HG02571 (cell line): ENCODE results near the gene SCLT1.

Experiments used
- ATAC-seq: cut with Tn5 transposase; IDR thresholded peaks from one replicate; pipeline ENCODE4 v1.9.1; 2021; ENCODE audit warnings: mild to moderate bottlenecking, moderate library complexity; ENCODE audit not compliant: unreplicated experiment

Gene SCLT1

DNA sequence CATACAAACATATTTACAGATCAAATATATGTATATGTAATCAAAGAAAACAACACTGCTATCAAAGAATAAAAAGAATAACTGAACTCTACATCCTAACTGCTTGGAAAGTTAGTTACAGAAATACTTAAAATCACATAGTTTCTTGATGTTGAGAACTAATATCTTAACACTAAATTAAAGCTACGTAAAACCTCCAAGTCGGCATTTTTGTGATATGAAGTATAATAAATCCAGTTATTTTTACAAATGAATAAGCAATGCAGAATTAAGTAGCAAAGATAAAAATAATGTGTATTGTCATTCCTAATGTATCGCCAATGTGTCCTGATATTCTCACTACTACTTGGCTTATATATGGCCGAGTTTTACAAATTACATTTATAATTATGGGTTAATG, 215.4 kb downstream of the SCLT1 start:
- ATAC-seq = no peak

DNA sequence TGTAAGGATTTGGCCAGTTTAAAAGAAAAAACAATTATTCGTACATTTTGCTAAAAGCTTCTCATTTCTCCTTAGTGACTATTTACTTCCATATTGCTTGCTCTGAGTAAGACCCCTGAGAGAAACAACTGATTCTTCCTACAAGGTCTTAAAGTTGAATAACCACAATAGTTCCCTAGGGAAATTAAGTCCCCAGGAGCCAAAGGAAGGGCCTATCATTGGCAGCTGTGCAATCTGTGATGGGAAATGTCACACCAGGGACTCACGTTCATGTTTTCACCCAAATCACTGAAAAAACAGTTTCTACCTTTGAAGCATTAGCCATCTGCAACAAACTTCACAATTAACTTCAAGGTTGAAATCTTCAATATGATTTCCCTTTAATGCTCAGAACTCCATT, 217.1 kb downstream of the SCLT1 start:
- ATAC-seq = no peak

DNA sequence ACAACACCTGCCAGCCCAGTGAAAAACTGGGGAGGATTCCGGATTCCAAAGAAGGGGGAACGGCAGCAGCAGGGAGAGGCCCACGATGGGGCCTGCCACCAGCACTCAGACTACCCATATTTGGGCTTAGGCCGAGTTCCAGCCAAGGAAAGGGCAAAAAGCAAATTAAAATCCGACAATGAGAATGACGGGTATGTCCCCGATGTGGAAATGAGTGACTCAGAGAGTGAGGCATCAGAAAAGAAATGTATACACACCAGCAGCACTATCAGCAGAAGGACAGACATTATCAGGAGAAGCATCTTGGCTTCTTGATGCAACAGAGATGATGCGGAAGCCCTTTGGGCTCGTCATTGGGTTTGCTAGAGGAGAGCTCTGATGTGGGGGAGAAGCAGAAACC, 221.4 kb downstream of the SCLT1 start:
- no peak for ATAC-seq

DNA sequence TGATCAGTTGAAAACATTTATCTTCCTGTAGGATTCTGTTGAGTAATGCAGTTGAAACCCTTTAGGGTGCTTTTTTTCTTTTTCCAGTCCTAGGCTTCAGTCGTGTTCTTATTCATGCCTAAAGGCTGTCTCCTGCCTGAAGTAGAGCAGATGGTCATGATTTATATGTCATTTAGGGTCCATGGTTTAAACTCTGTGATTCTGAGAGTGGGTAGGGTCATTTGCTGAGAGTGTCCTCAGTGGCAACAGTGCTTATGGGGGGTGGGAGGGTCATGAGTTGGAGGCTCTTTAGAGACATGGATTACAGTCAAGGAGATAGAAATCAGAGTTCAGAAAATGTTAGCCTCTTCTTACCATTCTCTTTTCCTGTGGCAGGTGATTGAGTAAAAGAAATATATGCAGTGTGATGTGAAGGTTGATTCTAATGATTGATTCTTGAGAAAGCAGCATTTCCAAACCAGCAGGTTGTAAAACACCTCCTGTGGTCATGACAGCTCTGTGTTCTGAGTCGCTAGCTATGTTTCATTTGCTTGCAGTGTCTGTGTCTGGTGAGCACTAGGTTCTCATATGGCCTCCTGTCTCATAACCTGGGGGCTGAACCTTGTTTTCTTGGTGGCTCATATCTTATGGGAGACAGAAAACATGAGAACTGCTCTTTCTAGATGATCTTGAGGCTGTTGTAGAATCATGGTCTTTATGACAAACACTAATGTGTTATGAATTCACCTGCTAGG, 223.4 kb downstream of the SCLT1 start:
- ATAC-seq = no peak

DNA sequence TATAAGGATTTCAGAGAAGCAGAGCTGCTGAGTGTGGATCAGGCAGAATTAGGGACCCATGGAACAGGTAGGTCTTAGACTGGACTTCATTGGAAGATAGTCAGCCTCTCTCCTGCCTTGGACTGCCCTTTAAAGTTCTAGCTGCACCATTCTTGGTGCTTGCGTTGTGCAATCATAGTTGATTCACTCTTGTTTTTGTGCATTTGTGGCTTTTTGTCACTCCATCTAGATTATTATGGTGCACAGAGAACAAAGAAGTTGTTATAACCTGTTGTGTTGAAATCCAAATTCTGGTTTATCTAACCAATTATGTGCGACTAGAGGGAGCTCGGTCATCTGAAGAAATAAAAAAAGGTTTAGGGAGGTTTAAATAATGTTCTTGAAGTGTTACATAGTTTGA, 224.6 kb downstream of the SCLT1 start:
- no peak for ATAC-seq

DNA sequence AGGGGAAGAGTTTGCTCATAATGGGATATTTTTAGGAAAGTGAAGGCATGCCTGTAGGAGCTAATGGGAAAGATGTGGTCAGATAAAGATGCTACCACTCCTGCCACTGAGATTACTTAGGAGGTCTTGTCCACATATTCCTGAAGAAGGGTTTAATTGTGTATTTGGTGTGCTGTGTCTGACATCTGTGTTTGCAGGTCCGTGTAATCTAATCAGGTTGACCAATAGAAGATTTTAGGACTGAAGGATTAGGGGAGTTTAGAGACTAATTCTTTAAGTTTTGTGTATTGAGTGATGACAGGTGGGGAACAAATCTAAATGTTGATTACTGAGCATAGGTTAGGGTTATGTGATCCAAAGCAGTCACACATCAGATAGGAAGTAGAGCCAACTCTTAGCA, 226.6 kb downstream of the SCLT1 start:
- ATAC-seq = no peak

DNA sequence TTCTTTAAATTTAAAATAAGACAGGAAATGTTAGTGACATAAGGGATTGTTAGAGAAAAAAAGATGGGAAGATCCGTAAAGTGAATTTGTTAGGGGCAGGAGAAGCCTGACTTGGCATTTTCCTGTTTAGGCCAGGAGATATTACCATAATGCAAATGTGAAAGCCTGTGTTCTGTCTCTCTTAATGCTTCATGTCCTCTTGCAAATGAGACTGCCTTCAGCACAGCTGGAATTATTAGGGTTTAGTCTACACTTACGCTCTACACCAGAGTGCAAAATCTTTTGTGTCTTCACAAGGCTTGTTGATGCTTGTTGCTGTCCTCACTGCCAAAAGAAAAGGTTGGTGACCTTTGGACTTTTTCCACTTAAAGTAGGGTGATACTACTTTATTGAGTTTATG, 227.1 kb downstream of the SCLT1 start:
- ATAC-seq = no peak

DNA sequence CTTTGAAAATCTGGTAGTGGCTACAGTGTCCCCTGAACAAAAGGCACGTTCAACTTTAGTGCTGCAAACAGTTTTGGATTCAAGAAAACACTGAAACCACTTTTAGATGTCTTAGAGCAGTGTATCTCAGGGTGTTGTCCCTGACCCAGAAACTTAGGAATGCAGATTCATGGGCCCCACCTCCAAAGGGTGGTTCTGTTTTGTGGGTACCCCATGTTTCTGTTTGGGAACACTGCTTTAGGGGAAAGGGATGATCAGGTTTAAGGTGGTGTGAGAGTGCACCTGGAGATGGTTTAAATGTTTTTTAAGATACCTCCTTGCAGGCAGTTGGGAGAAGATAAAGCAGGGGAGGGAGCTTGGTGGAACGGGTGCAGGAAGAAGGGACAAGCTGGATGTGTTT, 228.2 kb downstream of the SCLT1 start:
- ATAC-seq = no peak

DNA sequence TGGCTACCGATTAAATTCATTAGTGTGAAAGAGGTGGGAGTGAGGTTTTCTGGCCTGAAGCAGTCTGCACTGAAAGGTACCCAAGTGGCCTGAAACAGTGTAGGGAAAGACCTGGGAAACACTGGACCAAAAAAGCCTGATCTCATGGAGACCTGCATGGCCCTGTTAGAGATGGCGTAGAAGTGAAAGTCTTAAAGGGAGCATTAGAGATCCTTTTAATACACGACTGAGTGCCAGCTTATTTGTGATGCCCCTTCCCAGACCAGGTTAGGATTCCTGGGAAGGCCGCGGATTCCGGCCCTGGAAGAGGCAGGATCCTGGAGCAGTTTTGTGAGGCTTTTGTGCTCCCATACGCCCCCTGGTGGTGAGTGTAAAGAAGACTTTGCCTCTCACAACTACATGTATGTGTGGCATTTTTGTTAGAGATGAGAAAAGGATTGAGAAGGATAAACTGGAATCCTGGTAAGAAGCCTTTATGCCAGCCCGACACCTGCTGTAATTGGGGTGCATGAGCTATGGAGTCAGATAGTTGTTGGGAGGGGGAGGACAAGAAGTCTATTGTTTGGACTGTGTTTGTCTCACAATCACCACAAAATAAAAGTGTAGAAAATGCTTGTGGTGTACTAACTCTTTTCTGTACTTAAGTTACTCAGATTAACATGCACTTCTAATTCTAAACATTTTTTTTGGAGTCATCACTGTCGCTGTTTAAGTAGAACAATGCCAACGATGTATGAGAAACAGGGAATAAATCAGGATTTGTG, 229.8 kb downstream of the SCLT1 start:
- ATAC-seq = peak; percentile 25

DNA sequence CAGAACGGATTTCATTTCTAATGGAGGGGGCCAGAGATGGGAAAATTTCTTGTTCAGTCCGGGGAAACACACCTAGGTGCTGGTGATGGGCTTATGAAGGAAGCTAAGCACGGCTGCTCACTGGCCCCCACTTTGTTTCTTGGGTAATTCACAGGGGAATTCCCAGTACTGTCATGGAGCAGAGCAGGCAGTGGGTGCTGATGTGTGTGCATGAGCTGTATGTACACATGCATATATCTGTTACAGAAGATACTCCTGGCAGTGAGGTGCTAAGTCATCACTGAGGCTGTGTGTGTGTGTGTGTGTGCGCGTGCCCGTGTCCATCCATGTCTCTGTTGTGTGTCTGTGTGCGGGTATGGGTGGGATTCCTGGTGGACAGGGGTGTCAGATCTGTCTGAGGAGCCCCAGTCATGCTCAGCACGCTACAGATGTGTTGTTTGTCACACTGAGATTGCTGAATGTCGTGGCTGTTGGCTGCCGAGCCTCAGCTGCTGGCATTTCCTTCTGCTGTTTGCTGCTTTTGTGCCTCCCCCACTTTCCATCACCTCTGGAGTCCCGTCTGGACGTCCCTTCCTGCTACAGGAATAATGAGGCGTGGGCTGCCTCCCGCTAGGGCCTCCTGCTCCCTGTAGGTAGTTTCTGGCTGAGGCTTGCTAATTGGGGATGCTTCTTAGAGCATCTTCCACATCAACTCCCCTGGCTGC, 230.6 kb downstream of the SCLT1 start:
- ATAC-seq = peak; percentile 65

DNA sequence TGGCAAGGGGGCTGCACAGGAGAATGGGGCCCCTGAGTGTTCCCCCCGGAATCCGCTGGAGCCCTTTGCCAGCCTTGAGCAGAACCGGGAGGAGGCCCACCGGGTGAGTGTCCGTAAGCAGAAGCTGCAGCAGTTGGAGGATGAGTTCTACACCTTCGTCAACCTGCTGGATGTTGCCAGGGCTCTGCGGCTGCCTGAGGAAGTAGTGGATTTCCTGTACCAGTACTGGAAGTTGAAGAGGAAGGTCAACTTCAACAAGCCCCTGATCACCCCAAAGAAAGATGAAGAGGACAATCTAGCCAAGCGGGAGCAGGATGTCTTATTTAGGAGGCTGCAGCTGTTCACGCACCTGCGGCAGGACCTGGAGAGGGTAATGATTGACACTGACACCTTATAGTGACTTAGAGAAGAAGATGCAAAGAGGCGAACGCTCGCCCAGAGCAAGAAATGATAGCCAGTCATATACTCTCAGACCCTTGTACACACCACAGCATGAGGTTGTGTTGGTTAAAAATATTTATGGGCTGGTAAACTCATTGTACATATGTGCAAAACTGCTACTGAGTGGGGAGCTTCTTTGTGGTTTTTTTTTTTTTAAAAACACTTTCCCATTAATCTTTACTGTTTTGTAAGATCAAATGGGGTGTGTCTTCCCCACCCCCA, 231.4 kb downstream of the SCLT1 start:
- peak; percentile 12 for ATAC-seq

DNA sequence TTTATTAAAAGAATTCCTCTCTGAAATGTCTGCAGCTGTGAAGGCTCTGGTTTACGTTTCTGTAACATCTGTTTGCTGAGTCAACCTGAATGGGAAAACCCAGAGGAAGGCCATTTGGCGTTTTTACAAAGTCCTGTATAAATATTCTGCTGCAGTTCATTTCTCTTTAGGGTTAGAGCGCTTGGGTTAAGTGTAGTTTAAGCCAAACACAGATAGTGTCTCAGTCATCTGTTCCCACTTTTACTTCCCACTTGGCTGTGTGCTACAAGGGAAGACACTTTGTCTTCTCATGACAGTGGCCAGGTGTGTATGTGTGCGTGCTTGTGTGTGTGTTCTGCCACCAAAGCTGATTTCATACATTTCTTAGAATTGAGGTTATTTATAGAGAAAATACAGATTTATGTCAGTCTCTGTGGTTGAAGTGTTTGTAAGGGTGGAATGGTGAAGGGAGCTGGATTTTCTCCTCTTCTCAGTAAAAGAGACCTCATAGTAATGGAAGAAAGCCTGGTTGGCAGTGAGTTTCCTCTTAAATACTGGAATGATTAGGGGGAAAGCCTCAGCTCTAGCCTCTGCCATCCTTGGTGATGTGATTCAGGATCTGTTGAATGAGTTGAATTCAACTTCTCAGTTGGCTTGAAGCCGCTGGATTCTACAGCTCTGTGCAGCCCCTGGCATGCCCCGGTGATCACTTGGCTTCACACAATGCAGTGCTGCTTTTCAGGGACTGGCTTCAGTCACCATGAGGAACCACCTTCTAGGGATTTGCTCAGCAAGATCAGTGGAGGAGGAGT, 233.3 kb downstream of the SCLT1 start:
- no peak for ATAC-seq

DNA sequence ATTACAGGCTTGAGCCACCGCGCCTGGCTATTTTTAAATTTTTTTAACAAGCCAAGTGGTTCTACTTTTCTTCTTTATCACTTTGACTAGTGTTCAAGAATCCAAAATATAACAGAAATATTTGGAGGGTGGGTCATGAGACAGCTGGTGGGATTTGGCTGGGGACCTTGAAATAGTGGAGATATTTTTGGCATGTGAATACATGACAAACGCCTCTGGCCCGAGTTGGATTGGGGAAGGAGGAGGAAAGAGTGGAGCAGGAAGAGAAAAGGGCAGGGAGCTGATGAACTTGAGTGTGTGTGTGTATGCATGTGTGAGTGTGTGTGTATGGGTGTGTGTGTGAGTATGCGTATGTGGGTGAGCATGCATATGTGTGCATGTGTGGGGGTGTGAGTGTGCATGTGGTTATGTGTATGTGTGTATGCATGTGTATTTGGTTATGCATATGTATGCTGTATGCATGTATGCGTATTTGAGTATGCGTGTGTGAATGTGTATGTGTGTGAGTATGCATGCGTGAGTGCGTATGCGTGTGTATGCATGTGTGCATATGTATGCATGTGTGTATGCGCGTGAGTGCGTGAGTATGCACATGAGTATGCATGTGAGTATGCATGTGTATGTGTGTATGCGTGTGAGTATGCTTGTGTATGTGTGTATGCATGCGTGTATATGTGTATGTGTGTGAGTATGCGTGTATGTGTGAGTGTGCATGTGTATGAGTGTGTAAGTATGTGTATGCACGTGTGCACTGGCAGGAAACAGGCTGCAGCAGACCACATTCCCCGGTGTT, 234.3 kb downstream of the SCLT1 start:
- no peak for ATAC-seq

DNA sequence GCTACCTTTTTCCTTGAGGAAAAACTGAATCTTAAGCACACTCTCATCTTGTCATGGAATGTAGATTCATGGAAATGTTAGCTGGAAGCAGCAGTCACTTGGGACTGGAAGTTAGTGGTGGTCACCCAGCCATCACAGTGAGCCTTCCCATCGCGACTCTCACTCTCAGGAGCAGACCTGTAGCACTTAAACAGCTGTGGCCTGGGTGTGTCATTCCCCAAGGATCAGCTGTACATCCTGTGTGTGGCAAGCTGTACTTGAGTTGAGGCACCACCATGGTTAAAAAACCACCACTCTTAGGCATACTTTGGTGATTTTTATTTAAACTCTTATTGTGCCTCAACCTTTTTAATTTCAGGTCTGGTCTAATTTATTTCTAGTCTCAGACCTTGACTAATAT, 237.1 kb downstream of the SCLT1 start:
- ATAC-seq = no peak

DNA sequence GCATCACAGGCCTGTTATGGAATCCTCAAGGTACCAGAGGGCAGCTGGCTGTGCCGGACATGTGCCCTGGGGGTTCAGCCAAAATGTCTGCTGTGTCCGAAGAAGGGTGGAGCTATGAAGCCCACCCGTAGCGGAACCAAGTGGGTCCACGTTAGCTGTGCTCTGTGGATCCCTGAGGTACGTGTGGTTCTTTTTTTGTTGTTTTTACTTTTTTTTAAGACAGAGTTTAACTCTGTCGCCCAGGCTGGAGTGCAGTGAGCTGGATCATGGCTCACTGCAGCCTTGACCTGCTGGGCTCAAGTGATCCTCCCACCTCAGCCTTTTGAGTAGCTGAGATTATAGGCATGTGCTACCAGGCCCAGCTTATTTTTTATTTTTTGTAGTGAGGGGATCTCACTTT, 237.7 kb downstream of the SCLT1 start:
- no peak for ATAC-seq

DNA sequence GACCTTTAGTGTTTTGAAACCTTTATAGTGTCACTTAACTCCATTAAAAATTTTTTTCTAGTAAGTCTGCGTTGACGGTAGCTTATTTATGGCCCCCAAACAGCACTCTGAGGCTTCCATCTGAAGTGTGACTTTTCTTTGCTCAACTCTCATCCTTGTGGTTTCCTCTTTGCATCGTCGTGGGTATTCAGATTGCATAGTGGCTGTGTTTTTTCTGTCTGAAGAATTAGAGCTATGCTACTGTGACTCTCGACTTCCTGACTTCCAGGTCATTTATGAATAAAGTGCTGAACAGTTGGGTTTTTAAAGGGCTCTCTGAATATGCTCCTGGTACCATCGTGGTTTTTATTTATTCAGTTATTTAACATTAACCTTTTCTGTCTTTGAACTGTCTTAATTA, 238.9 kb downstream of the SCLT1 start:
- no peak for ATAC-seq

DNA sequence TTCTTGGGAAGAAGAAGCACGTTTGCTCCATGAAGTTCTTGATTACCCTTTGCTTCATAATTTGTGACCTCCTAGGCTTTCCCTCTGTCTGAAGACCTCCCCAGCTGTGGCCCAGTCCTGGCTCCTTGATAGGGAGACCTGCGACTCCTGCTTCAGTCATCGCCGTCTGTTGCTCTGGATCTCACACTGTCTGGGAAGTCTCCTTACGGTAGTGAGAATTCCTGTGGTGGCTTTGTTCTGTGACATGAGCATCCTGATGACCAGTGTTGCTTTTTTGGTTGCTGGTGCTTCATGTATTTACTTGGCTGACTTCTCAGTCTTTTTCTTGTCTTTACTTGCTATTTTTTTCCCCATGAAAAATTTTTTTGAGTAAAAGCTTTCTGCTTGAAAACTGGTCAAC, 239.6 kb downstream of the SCLT1 start:
- ATAC-seq = no peak

DNA sequence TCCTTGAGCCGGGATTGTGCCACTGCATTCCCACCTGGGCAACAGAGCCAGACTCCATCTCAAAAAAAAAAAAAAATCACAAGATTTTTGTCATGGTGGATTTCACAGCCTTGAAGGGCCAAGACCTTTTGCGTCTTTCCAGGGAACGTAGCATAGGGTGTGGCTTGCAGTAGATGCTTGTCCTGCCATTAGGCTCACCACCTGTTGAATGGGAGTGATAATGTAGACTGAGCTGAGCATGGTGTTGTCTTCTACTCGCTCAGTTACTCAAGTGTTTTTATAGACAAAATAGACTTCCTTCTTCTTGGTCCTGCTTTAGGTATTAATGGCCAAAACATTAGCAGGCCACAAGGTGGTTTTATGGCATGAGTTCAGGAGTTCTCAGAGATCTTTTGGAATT, 243.1 kb downstream of the SCLT1 start:
- no peak for ATAC-seq

DNA sequence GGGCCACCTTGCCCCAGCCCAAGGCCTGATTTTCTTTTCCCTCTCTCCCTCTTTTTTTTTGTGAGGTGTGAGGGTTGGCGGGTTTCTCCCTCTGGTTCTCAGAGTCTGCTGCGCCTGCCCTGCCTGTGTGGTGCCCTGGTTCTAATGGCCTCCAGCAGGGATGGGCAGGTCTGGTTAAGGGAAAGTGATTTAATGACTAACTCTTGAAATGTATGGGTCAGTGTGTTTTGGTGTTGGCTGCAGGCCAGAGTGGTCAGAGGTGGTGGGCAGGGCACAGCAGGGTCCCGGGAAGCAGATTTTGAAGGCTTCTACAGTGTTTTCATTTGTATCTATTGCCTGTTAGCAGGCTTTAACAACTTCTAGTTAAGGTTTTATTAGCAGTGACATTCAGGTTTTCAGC, 244.9 kb downstream of the SCLT1 start:
- no peak for ATAC-seq
